Activated CD8-positive, alpha-beta memory T cell treated with anti-CD3 and anti-CD28 coated beads, Interleukin-2, amount 10 ng/mL, durations not matched to agents 7 days and 5 days (primary cell): Measurements from ENCODE around the gene WNT5A. TPM values are rescaled to one million over a fixed set of nuclear protein-coding genes. Genes with fewer than 3 reads are reported as not detected.

Source experiments
- ATAC-seq: fragments of 150-1000 bp; cut with Tn5 transposase; one replicate; pipeline ENCODE4 v1.10.0; 2021; ENCODE audit warnings: moderate library complexity
- CTCF ChIA-PET: fragments of 350-600 bp; sonication (Branson Sonifier 250); formaldehyde crosslinking; loops from one replicate; lab custom pipeline; 2021; ENCODE audit warnings: antibody characterized with exemption; lab: Charles Lee
- DNase-seq: peaks from one replicate; pipeline ENCODE4 v3.0.0-alpha.2; 2020
- H3K27ac Mint-ChIP-seq: one replicate; pipeline ENCODE4 v1.8.0; 2021; ENCODE audit warnings: mild to moderate bottlenecking, mixed read lengths
- H3K27me3 Mint-ChIP-seq: one replicate; pipeline ENCODE4 v1.8.0; 2021; ENCODE audit warnings: mixed read lengths
- H3K36me3 Mint-ChIP-seq: one replicate; pipeline ENCODE4 v1.8.0; 2021; ENCODE audit warnings: mild to moderate bottlenecking, mixed read lengths
- H3K4me1 Mint-ChIP-seq: one replicate; pipeline ENCODE4 v1.8.0; 2021; ENCODE audit warnings: mixed read lengths
- H3K4me3 Mint-ChIP-seq: one replicate; pipeline ENCODE4 v1.8.0; 2021; ENCODE audit warnings: mild to moderate bottlenecking, moderate library complexity, mixed read lengths
- H3K9me3 Mint-ChIP-seq: one replicate; pipeline ENCODE4 v1.8.0; 2022; ENCODE audit warnings: low read depth, mixed read lengths
- total RNA-seq, 2 experiments: library from RNA; stranded (reverse); gene quantifications; one replicate each; pipeline ENCODE4 v1.2.3, GENCODE V29; 2021

WNT5A gene
- total RNA-seq, 2 experiments from 2014 or later = 0.16 TPM; not detected in 1

DNA sequence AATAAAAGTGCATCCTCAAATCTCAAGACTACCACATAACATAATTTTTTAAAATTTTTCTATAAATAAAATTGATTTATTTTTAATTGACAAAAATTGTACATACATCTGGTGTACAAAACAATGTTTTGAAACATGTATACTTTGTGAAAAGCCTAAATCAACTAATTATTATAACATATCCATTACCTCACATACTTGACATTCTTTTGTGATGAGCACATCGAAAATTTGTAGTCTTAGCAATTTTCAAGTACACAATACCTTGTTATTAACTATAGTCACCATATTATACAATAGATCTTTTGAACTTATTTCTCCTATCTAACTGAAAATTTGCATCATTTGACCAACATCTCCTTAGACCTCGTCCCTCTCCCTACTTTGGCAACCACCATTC, 7.9 kb upstream of the WNT5A start:
- no peaks in the 10 kb centered on the region for H3K36me3 Mint-ChIP-seq
- DNase-seq (no peak), ATAC-seq (no peak)
- no peak overlapping the region for H3K27ac Mint-ChIP-seq
- CTCF ChIA-PET = no interaction called here
- peaks cover 8% of the 10 kb centered on the region for H3K27me3 Mint-ChIP-seq
- H3K9me3 Mint-ChIP-seq = no peaks in the 10 kb centered on the region
- no peak overlapping the region for H3K4me3 Mint-ChIP-seq
- H3K4me1 Mint-ChIP-seq = no peaks in the 10 kb centered on the region

- Mint-ChIP-seq H3K27me3 (peaks cover 26% of the 10 kb centered on the region), H3K4me1 (peaks cover 3% of the 10 kb centered on the region), H3K4me3 (no peak overlapping the region), H3K27ac (no peak overlapping the region), H3K36me3 (no peaks in the 10 kb centered on the region), H3K9me3 (no peaks in the 10 kb centered on the region)
- no peak for DNase-seq
- ATAC-seq = no peak
- CTCF ChIA-PET = no interaction called here
Measured at GRCh38 chr3:55492976-55493375, 5.9 kb upstream of the WNT5A start.

DNA sequence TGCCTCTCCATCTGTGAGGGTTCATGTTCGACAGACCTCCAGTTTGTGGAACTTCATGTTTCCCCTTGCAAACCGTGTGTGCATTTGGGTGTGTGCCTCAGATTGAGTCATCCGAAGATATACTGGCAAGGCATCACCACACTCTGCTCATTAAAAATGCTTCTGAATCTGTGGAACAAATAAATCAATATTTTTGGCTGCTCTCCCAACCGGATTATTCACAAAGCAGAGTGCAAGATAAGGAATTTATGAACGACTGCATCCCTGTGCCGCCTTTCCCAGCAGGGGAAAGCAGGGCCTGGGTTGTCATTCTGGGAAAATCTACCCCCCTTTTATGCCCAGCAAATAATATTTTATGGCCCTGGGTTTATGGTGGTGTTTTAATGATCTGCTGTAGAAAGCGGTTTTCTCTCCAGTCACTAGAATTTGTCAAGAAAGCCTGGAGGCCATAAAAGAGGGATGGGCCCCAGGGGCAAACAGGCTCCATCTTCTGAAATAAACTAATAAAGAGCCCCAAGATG, 4.2 kb upstream of the WNT5A start:
- H3K4me1 Mint-ChIP-seq = peaks cover 11% of the 10 kb centered on the region
- DNase-seq (no peak), ATAC-seq (no peak)
- peaks cover 41% of the 10 kb centered on the region for H3K27me3 Mint-ChIP-seq
- H3K27ac Mint-ChIP-seq = no peak overlapping the region
- H3K4me3 Mint-ChIP-seq = no peak overlapping the region
- CTCF ChIA-PET = no interaction called here
- no peaks in the 10 kb centered on the region for H3K36me3 Mint-ChIP-seq
- no peaks in the 10 kb centered on the region for H3K9me3 Mint-ChIP-seq

DNA sequence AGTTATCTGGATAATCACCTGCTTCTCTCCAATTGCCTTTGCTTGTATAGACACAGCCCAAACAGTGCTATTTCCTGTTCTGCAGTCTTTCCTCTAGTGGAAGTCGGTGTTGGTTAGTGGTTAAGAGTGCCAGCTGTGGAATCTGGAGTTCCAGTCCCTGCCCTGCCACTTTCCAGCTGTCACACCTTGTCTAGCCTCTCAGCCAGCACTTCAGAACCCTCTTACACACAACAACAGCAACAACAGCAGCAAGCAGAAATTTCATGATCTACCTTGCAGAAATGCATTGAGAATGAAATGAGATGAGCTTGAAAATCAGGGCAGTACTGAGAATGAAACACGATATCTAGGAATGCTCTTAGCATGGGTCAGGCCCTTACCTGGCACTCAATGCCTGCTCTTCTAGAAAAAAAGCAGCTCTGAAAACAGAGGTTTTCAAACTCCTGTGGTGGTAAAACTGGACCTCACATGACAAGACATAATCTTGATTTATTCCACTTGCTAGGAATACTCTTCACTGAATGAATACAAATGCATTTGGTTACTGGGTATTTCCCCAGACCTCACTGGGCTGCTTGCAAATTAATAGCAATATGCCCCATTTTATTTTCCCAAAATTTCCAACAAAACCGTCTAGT, 3.3 kb upstream of the WNT5A start:
- ATAC-seq = no peak
- Mint-ChIP-seq H3K4me3 (no peak overlapping the region), H3K27ac (no peak overlapping the region), H3K9me3 (no peaks in the 10 kb centered on the region), H3K27me3 (peaks cover 50% of the 10 kb centered on the region), H3K4me1 (peaks cover 12% of the 10 kb centered on the region), H3K36me3 (no peaks in the 10 kb centered on the region)
- CTCF ChIA-PET = no interaction called here
- DNase-seq = no peak

DNA sequence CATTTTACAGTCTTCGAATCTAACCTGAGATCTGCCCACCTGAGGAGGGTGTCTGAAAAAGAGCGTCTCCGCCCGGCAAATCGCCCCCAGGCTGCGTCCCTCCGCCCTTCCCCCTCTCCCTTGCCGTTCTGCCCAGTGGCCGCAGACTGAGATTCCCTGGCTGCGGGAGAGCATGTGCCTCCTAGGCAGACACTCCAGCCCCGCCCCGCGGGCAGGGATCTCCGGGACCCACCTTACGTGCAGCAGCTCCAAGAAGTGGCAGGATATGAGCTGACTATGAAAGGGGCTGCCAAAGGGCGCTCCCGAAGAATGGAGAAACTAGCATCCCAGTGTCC, 2.7 kb upstream of the WNT5A start:
- no peak overlapping the region for H3K4me3 Mint-ChIP-seq
- CTCF ChIA-PET = no interaction called here

GRCh38 chr3:55488398-55489055, 1.4 kb upstream of the WNT5A start:
- Mint-ChIP-seq H3K4me3 (peak overlapping the region; percentile 28), H3K27ac (no peak overlapping the region), H3K36me3 (no peaks in the 10 kb centered on the region), H3K9me3 (no peaks in the 10 kb centered on the region), H3K4me1 (peaks cover 12% of the 10 kb centered on the region), H3K27me3 (peaks cover 67% of the 10 kb centered on the region)
- DNase-seq = no peak
- CTCF ChIA-PET = no interaction called here
- ATAC-seq = no peak

More for the DNA sequence above, 2.7 kb upstream of the WNT5A start:
- H3K36me3 Mint-ChIP-seq = no peaks in the 10 kb centered on the region
- H3K4me1 Mint-ChIP-seq = peaks cover 12% of the 10 kb centered on the region
- ATAC-seq (no peak), DNase-seq (no peak)
- no peak overlapping the region for H3K27ac Mint-ChIP-seq
- H3K27me3 Mint-ChIP-seq = peaks cover 55% of the 10 kb centered on the region
- no peaks in the 10 kb centered on the region for H3K9me3 Mint-ChIP-seq

- Mint-ChIP-seq H3K27ac (peak overlapping the region; percentile 32), H3K36me3 (no peaks in the 10 kb centered on the region), H3K9me3 (no peaks in the 10 kb centered on the region), H3K4me1 (peaks cover 14% of the 10 kb centered on the region), H3K27me3 (peaks cover 76% of the 10 kb centered on the region), H3K4me3 (peak overlapping the region; percentile 59)
- no peak for ATAC-seq
- no peak for DNase-seq
- CTCF ChIA-PET = no interaction called here
Measured at GRCh38 chr3:55487381-55488241, 505 bp upstream of the WNT5A start.

- H3K36me3 Mint-ChIP-seq = no peaks in the 10 kb centered on the region
- no peak for ATAC-seq
- DNase-seq = no peak
- H3K4me1 Mint-ChIP-seq = peaks cover 14% of the 10 kb centered on the region
- H3K27ac Mint-ChIP-seq = peak overlapping the region; percentile 56
- peaks cover 86% of the 10 kb centered on the region for H3K27me3 Mint-ChIP-seq
- H3K9me3 Mint-ChIP-seq = no peaks in the 10 kb centered on the region
- CTCF ChIA-PET = interaction anchor here (0.7 kb wide), 1 partner anchor 876 kb away, joined by 3 read pairs; no protein-coding TSS in a partner anchor
- H3K4me3 Mint-ChIP-seq = peak overlapping the region; percentile 48
Measured at GRCh38 chr3:55486101-55486856, 827 bp downstream of the WNT5A start.

DNA sequence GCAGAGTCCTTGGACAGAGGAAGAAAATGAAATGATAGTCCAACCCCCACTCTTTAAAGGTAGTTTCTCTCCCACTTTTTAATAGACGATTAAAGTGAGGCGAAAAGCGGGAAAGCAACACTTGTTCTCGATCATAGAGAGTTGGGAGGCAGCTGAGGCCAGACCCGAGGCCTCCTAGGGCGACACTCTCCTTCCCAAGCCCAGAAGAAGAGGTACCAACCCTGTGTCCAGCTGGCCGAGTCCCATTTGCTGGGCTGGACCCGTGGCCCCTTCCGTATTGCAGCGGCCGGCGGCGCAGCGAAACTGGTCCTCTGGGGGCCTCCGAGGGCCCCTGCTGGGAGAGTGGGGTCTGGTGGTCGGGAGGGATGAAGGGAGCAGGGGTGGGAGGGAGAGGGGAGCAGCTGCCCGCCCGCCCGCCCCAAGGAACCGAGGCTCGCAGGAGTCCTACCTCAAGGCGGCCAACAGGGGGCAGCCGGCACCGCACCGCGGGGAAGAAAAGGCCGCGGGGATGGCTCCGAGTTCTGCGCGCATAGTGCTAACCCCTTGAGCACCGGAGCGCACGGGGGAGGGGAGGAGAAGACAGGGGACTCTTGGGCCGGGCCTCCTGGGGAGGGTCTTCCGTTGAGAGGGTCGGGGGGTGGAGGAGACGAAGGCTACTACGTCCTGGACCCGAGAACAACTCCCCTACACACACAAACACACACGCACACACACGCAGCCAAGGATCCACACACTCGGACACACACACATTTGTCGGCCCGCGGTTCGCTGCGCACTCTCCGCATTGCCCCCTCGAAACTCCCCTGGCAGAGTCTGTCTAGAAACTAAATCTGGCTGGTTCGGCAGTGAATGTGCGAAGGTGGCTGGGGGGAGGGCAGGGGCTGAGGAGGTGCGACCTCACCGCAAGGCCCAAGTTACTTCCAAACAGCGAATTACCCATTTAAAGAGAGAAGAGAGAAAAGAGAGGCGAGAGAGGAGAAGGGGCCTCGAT, 2.0 kb downstream of the WNT5A start:
- peak; percentile 48 for DNase-seq
- Mint-ChIP-seq H3K27ac (peak overlapping the region; percentile 34), H3K4me1 (peaks cover 14% of the 10 kb centered on the region), H3K4me3 (no peak overlapping the region), H3K9me3 (no peaks in the 10 kb centered on the region), H3K36me3 (no peaks in the 10 kb centered on the region), H3K27me3 (peaks cover 89% of the 10 kb centered on the region)
- CTCF ChIA-PET = interaction anchor here (1.8 kb wide), 1 partner anchor 766 kb away, joined by 5 read pairs; no protein-coding TSS in a partner anchor
- ATAC-seq = peak; percentile 42

- no peak overlapping the region for H3K4me3 Mint-ChIP-seq
- no peak overlapping the region for H3K27ac Mint-ChIP-seq
- no peaks in the 10 kb centered on the region for H3K36me3 Mint-ChIP-seq
- ATAC-seq (no peak), DNase-seq (no peak)
- no peaks in the 10 kb centered on the region for H3K9me3 Mint-ChIP-seq
- peaks cover 87% of the 10 kb centered on the region for H3K27me3 Mint-ChIP-seq
- CTCF ChIA-PET = interaction anchor here (1.8 kb wide), 1 partner anchor 767 kb away, joined by 5 read pairs; no protein-coding TSS in a partner anchor
- peaks cover 14% of the 10 kb centered on the region for H3K4me1 Mint-ChIP-seq
Measured at GRCh38 chr3:55484191-55484689, 2.9 kb downstream of the WNT5A start.

DNA sequence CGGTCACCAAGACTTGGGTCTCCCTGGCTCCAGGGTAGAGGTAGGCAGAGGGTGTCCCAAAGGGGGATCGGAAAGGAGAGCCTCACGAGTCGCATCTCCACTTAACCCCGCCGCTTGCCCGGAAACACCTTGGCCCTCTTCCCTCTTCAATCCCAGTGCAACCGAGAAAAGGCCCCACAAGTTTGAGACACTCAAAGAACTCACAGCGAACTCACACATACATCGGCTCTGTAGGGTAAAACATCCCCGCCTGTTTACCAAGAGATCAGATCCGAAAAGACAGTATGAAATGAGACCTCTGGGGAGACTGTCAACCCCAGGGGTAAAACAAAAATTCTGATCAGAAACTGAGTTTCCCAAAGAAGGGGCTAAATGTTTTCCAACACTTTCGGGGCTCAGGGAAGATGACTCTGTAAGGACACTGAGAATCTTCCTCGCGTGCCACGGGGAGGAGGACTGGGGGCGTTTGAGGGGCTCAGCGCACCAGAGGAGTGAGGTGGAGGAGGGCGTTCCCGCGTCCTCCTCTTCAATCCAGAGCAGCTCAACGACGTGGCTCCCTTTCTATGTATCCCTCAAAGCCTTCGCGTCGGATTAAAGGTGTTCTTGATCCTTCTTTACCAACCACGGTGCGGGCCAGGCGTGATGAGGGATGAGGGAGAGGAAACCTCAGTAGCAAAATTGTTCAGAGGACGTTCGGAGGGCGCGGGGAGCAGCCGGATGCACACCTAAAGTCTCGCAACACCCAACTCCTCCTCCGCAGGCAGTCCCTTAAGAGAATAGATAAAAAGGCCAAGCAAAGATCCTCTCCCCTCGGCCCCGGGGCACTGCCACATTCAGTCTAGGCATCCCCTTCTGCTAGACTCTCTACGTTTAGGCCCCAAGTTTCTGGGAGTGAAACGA, 3.7 kb downstream of the WNT5A start:
- H3K36me3 Mint-ChIP-seq = no peaks in the 10 kb centered on the region
- CTCF ChIA-PET = interaction anchor here (1.8 kb wide), 1 partner anchor 768 kb away, joined by 5 read pairs; no protein-coding TSS in a partner anchor

More for the DNA sequence above, 3.7 kb downstream of the WNT5A start:
- Mint-ChIP-seq H3K27ac (no peak overlapping the region), H3K9me3 (no peaks in the 10 kb centered on the region), H3K4me1 (peaks cover 11% of the 10 kb centered on the region), H3K27me3 (peaks cover 86% of the 10 kb centered on the region), H3K4me3 (no peak overlapping the region)
- no peak for ATAC-seq
- no peak for DNase-seq
